ENCODE data around the gene RADIL.

DNA sequence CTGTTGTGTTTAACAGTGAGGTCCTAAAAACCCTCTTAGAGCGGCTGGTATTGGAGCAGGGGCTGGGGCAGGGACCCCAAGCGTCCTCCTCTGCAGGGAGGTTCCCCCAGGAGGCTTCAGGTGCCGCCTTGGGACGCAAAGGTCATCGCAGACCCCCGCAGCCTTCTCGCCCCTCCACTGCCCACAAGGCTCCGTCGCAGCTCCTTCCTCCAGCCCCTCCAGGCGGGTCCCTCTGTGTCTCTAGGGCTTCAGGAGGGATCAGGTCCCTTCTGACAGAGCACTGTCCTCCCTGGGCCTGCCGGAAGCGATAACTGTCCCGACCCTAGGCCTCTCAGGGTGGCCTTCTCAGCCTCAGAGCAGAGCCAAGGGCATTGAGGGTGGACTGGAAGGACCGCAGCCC is 134.2 kb downstream of the RADIL start:
- no peak for TF ChIP-seq EZH2 (IDR thresholded peaks at IDR 0.05)
- TF ChIP-seq POLR2AphosphoS5 (IDR thresholded peaks at IDR 0.05; ENCODE audit: borderline replicate concordance, low read depth, low read length), result no peak
- TF ChIP-seq FOXP2 (optimal IDR thresholded peaks at IDR 0.05; ENCODE audit: control extremely low read depth, extremely low read length, insufficient read depth), result no peak

All from SK-N-MC (cell line).